Heart right ventricle (tissue), 16 donors: ENCODE data around the gene CD8A. TPM values are rescaled to one million over a fixed set of nuclear protein-coding genes. Genes with fewer than 3 reads are reported as not detected.

Experiments used
- ATAC-seq, 8 donors: fragments of 200-7000 bp; cut with Tn5 transposase; one replicate each; pipeline ENCODE4 v1.9.1; 2020; ENCODE audit warnings: mild to moderate bottlenecking in 8 of 8, moderate library complexity in 8 of 8, moderate number of reproducible peaks in 1 of 8
- DNase-seq, 2 donors: peaks; one replicate each; pipeline ENCODE4 v3.0.0-alpha.2; 2020
- H3K27ac ChIP-seq, 10 donors: fragments of 200-600 bp; sonication (generic) in 2 of 10; one replicate each; pipeline versions ENCODE4 v1.5.0 to v1.8.0; 2020 to 2022; ENCODE audit warnings: mild to moderate bottlenecking in 3 of 10
- H3K27me3 ChIP-seq, 7 donors: fragments of 200-600 bp; one replicate each; pipeline ENCODE4 v1.8.0; 2021 to 2022; ENCODE audit warnings: mild to moderate bottlenecking in 2 of 7
- H3K36me3 ChIP-seq, 9 donors: fragments of 200-600 bp; sonication (generic) in 1 of 9; one replicate each; pipeline versions ENCODE4 v1.5.0 to v1.8.0; 2020 to 2022; ENCODE audit warnings: mild to moderate bottlenecking in 2 of 9
- H3K4me1 ChIP-seq, 9 donors: fragments of 200-600 bp; sonication (generic) in 1 of 9; one replicate each; pipeline versions ENCODE4 v1.5.0 to v1.8.0; 2020 to 2022; ENCODE audit warnings: mild to moderate bottlenecking in 4 of 9
- H3K4me3 ChIP-seq, 10 donors: fragments of 200-600 bp; sonication (generic) in 2 of 10; one replicate each; pipeline versions ENCODE4 v1.5.0 to v1.8.0; 2020 to 2022; ENCODE audit warnings: mild to moderate bottlenecking in 7 of 10, moderate library complexity in 2 of 10
- H3K9me3 ChIP-seq, 11 donors: fragments of 200-600 bp in 10 of 11; sonication (generic) in 2 of 11; one replicate each; pipeline versions ENCODE4 v1.5.0 to v1.8.0; 2013 to 2022; ENCODE audit warnings: mild to moderate bottlenecking in 2 of 11, control low read depth in 1 of 11, moderate library complexity in 1 of 11
- WGBS, 2 donors: extraction: QIAGEN DNeasy Blood & Tissue Kit; methylation state at CpG; one replicate each; pipeline ENCODE4 v1.1.7; 2013; ENCODE audit warnings: inconsistent platforms in 1 of 2; 5-methylcytosine and 5-hydroxymethylcytosine counted together
- intact Hi-C, 10 donors: fragments of 100-400 bp; cut with DNase I; formaldehyde crosslinking; loops; one replicate each; pipeline versions ENCODE4 v1.11.1 to v1.14.2; 2022
- polyA plus RNA-seq, 2 donors: library from polyadenylated mRNA; stranded (reverse); fragments of 200-250 nt; gene quantifications; one replicate each; pipeline ENCODE4 v1.2.3, GENCODE V29; 2013
- total RNA-seq, 10 donors: library from RNA; stranded (reverse); fragmentation: NEBNext Ultra II Directional in 3 of 10; extraction: Animal tissue kit (Norgen Biotek cat#: 25700) in 3 of 10; gene quantifications; one replicate each; pipeline versions ENCODE4 v1.2.1 to v1.2.4, GENCODE V29; 2021 to 2023
- TF ChIP-seq, protein P1 (sequence below), 9 donors: fragments of 200-600 bp; sonication (generic) in 2 of 9; IDR thresholded peaks; one replicate each; pipeline versions ENCODE4 v1.5.0 to v1.8.0; 2021 to 2022; ENCODE audit warnings: antibody characterized with exemption in 9 of 9, mild to moderate bottlenecking in 5 of 9, moderate library complexity in 1 of 9
- donor health status: Arrhythmogenic right ventricular cardiomyopathy.
- donor health status: ischemic (EF 13 %, LVEDD 7.1; RV severe dilation, severe dysfunction).
- donor health status: healthy with polysubstance abuse.
- donor health status: DM: no; HTN: yes; CAD: no.
- donor health status: DM: no; HTN: no; CAD: no.
- donor health status: ischemic (EF 25% LVEDD 6.9; RV normal size, moderate dysfunction).
- donor health status: ischemic (EF 25% LVEDD 5.7; RV mildly dilated, moderate dysfunction).
- donor health status: healthy.
- donor health status: DM: yes; HTN: yes; CAD: no.
- donor health status: Ischemic cardiomyopathy.
- donor health status: ischemic (EF 35%, LVEDD 5.7; RV mildly dilated, moderate dysfunction).
- donor health status: nonischemic (EF 11% LVEDD 7.7; RV severe dilation, severe dysfunction).
- donor health status: DM: yes; HTN: yes; CAD: no.
- donor health status: PGD.
- donor health status: ischemic (EF 29% LVEDD 5.4; RV normal size, mild dysfunction).
- donor health status: nonischemic (EF 23%, LVEDD 6.1; RV moderate dilation, normal function).

CD8A gene
- total and polyA plus RNA-seq, 12 donors = 0.19 to 11.8 (median 0.48) TPM; not detected in 1

DNA sequence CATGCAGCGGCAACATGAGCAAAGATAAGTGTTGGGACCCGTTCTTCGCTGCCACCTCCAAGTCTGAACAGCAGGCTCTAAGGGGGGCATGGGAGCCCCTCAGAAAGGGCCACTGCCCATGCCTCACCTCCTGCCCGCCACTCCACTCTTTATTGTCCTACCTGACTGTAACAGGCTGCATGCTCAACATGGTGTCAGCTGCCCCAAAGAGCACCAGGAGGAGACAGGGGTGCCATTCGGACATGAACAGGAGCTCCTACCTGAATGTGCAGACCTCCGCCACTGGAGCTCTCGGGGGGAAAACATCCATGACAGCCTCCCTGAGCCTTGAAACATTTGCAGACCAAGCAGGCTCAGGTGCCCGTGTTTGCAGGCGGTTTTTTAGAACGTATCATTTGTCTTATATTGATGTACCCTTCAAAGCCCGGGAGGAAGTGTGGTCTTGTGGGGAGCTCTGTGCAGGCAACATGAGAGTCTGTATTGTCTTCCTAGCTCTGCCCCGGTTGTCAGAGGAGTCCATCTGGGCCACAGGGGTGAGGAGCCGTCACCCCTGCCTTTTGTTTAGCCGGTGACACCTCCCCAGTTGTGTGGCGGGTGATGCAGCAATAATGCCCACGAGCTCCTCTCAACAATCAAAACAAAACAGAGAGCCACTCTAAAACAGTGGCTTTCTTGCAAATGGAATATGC is 35.1 kb upstream of the CD8A start:
- ATAC-seq (no peak), DNase-seq (no peak)
- Histone ChIP-seq H3K27ac (peak overlapping the region in 1 of 10 donors; percentile 58), H3K36me3 (no peaks in the 10 kb centered on the region), H3K27me3 (peaks cover 0 to 11% (median 0%) of the 10 kb centered on the region in 7 donors), H3K4me1 (no peaks in the 10 kb centered on the region), H3K9me3 (peaks cover 0 to 14% (median 6%) of the 10 kb centered on the region in 11 donors), H3K4me3 (peak overlapping the region in 1 of 10 donors; percentile 39)
- TF ChIP-seq, protein P1, sequence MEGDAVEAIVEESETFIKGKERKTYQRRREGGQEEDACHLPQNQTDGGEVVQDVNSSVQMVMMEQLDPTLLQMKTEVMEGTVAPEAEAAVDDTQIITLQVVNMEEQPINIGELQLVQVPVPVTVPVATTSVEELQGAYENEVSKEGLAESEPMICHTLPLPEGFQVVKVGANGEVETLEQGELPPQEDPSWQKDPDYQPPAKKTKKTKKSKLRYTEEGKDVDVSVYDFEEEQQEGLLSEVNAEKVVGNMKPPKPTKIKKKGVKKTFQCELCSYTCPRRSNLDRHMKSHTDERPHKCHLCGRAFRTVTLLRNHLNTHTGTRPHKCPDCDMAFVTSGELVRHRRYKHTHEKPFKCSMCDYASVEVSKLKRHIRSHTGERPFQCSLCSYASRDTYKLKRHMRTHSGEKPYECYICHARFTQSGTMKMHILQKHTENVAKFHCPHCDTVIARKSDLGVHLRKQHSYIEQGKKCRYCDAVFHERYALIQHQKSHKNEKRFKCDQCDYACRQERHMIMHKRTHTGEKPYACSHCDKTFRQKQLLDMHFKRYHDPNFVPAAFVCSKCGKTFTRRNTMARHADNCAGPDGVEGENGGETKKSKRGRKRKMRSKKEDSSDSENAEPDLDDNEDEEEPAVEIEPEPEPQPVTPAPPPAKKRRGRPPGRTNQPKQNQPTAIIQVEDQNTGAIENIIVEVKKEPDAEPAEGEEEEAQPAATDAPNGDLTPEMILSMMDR (IDR thresholded peaks at IDR 0.05) = no peak
- WGBS, 2 donors = 80 to 84% methylated on average over 16 of the region's 16 CpGs
- intact Hi-C loops = no loop called here

DNA sequence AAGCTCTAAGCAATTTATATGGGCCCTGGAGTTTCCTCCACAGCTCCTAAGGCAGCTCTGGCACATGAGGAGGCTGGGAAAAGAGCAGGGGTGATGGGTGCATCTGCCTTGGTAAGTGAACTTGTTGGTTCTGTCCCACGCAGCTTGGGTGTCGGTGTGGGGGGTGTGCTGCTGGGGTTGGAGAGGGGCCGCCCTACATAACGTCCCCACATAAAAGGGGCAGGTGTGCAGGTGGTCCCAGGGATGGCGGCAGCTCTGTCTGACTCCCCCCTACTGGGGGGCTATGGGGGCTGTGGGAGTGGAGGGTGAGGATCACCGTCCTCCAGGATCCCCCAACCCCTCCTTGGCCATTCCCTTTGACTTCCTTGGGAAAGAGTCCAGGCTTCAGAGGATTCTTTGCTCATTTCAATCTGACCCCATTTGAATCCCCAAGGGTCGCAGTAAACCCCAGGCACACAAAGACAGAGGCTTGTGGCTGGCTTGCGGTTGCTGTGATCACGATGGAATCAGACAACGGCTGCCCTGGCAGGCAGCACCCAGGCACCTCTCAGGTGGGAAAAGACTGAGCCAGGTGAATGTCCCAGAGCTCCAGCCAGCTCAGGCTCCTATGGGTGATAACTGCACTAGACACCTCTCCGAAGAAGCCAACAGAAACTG is 34.5 kb upstream of the CD8A start:
- Histone ChIP-seq H3K27me3 (peaks cover 0 to 15% (median 1%) of the 10 kb centered on the region in 7 donors), H3K4me1 (no peaks in the 10 kb centered on the region), H3K36me3 (no peaks in the 10 kb centered on the region), H3K27ac (peak overlapping the region in 1 of 10 donors; percentile 58), H3K9me3 (peaks cover 0 to 14% (median 6%) of the 10 kb centered on the region in 11 donors), H3K4me3 (peak overlapping the region in 1 of 10 donors; percentile 39)
- no peak for ATAC-seq
- WGBS, 2 donors = 84 to 87% methylated on average over 11 of the region's 11 CpGs
- intact Hi-C loops = no loop called here
- no peak for DNase-seq
- TF ChIP-seq, protein P1 (IDR thresholded peaks at IDR 0.05) = no peak

DNA sequence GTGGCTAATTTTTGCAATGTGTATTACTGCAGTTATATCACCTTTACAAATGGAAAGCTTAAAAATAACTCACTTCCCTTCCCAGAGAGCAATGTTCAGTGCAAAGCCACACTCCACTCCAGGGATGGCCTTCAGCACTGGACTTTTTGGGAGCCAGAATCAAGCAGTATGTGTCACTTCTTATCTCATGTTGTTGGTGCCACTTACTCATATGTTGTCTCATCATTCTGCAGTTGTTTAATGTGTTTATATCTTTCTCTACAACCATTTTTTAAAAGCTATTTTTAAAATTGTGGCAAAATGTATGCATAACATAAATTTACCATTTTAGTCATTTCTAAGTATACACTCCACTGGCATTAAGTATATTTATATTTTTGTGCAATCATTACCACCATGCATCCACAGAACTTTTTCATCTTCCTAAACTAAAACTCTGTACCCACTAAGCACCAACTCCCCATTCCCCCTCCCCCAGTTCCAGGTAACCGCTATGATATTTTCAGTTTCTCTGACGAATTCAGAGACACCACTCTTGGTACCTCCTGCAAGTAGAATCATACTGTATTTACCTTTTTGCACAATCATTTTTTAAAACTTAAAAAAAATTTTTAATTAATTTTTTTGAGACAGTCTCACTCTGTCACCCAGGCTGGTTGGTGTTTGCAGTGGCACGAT is 32.1 kb upstream of the CD8A start:
- TF ChIP-seq, protein P1 (IDR thresholded peaks at IDR 0.05) = no peak
- 80 to 95% methylated on average over 3 of the region's 3 CpGs for whole genome bisulfite sequencing, 2 donors
- no peak for ATAC-seq
- H3K27ac ChIP-seq = peak overlapping the region in 1 of 10 donors; percentile 26
- no peak for DNase-seq
- H3K4me1 ChIP-seq = no peaks in the 10 kb centered on the region
- peaks cover 0 to 16% (median 4%) of the 10 kb centered on the region in 7 donors for H3K27me3 ChIP-seq
- intact Hi-C loops = no loop called here
- H3K9me3 ChIP-seq = peaks cover 0 to 14% (median 6%) of the 10 kb centered on the region in 11 donors
- H3K36me3 ChIP-seq = no peaks in the 10 kb centered on the region
- H3K4me3 ChIP-seq = no peak overlapping the region

DNA sequence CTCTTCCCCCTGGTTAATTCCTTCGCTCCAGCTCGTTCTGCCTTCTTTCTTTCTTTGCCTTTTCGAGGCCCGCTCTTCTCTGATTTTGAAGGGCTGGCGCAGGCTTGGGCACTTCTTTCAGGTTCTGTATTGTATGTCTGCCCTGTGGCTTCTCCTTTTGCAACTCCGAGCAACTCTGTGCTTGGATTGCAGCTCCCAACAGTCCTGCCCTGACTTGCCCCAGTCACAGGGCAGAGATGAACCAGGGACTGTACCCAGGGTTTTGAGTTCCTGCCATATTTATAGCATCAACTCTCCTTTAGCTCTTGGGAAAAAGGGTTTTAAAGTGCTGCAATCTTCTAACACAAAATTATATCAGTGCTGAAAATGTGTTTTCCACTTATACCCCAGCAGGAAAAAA is 31.1 kb upstream of the CD8A start:
- TF ChIP-seq, protein P1 (IDR thresholded peaks at IDR 0.05) = no peak
- Histone ChIP-seq H3K36me3 (no peaks in the 10 kb centered on the region), H3K27me3 (peaks cover 0 to 16% (median 4%) of the 10 kb centered on the region in 7 donors), H3K9me3 (peaks cover 0 to 14% (median 6%) of the 10 kb centered on the region in 11 donors), H3K4me3 (no peak overlapping the region), H3K27ac (peak overlapping the region in 1 of 10 donors; percentile 29), H3K4me1 (no peaks in the 10 kb centered on the region)
- intact Hi-C loops = no loop called here
- DNase-seq = no peak
- WGBS, 2 donors = 93 to 94% methylated on average over 6 of the region's 6 CpGs
- ATAC-seq = no peak
